HG03432 (cell line): ENCODE data around the gene KIF26B.
"Not testable (repeated sequence)": the region's sequence is repeated elsewhere in the genome, so short reads cannot be mapped to it uniquely, and the experiment has no call there.

Source experiments
- ATAC-seq: cut with Tn5 transposase; IDR thresholded peaks from one replicate; pipeline ENCODE4 v1.9.1; 2021; ENCODE audit warnings: mild to moderate bottlenecking, moderate library complexity; ENCODE audit not compliant: unreplicated experiment

Gene KIF26B

DNA sequence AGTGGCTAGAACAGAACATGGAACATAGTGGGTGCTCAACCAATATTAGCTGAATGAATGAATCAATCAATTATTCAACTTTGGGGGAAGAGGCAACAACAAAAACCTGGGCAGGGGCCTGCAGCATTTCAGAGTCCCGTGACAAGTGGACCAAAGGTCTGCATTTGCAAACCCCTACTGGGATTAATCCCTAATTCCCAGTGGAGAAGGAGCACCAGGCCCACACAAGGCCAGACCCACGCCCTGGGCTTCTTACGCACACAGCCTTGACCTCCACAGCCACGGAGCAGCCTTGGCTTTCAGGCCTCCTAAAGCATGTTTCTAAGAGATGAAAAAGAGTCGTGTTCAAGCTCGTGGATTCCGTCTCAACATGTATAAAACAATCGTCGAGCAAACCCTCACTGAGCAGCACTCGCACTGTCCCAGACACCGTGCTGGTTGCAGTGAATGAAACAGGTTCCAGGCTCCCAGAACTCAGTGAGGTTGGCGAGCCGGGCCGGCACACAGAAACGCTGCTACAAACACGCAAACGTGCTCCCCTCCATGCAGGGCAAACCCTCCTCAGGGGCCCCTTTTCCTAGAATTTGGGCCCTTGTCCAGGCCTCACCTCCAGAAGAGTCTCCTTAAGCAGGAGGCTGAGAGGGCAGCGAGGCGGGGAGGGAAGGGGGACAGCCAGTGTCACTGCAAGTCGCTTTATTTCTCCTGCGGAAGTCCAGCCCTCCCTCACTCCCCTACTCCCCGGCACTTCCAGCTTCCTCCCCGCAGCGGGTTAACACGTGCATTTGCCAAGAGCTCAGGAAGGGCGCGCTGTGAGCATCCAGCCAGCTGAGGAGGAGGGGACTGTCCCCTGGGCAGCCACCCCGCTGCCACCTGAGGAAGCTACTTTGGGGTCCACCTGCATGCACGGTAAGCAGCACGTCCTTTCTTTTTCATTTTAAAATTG lies 556.4 kb downstream of the KIF26B start:
- no peak for ATAC-seq

GRCh38 chr1:245714027-245714426 lies 559.2 kb downstream of the KIF26B start:
- not testable (repeated sequence) for ATAC-seq

DNA sequence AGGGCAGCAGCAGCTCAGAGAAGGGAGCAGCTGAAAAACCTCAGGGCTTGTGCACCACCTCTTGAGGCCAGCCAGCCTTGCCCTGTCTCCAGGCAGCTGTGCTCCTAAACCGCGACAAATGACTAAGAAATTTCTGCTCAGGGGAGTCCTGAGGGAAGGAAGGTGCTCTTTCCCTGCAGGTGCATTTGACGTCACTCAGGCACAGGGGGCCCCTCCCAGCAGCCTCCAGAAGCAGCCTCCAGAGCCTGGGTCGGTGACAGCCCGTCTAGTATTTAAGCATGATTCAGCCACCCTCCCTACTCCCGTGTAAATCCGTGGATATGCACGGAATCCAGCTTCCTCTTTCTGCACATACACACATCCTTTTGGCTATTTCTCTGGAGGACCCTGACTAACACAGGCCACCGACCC lies 560.5 kb downstream of the KIF26B start:
- no peak for ATAC-seq

GRCh38 chr1:245715970-245716369 lies 561.2 kb downstream of the KIF26B start:
- ATAC-seq, result no peak

DNA sequence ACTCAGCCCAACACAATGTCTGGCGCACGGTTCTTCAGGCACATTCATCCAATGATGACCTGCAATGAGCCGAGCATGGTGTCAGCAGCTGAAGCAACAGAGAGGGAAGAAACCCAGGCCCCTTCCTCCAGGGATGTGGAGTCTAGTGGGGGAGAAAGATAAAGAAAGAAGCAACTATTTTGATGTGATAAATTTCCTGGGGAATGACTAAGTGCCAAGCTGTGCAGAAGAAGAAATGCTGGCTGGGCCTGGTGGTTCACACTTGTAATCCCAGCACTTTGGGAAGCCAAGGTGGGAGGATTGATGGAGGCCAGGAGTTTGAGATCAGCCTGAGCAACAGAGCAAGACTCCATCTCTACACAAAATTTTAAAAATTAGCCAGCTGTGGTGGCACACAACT lies 561.8 kb downstream of the KIF26B start:
- ATAC-seq, result no peak

GRCh38 chr1:245717611-245718010 lies 562.8 kb downstream of the KIF26B start:
- ATAC-seq, result no peak

DNA sequence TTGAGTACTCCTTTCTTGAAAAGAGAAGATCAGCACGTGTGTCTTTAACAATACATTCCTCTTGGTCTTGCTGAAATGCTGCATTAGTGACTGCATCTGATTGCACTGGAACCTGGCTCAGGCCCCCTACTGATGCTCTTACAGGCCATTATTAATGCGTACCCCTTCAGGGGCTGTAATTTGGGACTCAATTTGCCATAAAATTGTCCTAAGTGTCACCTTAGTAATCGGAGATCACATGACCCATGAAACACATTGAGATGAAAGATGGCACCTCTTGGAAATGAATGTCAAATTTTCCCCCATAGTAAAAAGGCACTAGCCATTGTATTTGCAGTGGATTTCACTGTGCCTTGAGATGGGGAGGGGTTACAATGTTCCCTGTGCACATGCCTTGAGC lies 563.3 kb downstream of the KIF26B start:
- ATAC-seq, result no peak

GRCh38 chr1:245718951-245719350 lies 564.2 kb downstream of the KIF26B start:
- no peak for ATAC-seq

DNA sequence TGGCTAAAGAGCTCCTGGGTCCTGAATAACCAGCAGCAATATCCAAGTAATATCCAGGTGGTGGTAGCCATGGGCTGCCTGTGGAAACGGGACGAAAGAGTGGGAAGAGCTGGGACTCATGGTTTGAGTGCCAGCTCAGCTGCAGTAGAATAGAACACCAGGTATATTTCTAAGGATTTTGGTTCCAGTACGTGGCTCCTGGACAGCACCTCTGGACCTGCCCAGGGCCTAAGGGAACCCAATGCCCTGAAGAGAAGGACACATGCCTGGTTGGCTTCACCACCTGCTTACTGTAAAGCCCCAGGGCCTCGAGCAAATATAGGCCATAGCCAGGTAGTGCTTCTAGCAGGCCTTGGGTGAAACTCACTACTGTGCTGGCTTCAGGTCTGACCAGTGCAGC lies 566.7 kb downstream of the KIF26B start:
- no peak for ATAC-seq

DNA sequence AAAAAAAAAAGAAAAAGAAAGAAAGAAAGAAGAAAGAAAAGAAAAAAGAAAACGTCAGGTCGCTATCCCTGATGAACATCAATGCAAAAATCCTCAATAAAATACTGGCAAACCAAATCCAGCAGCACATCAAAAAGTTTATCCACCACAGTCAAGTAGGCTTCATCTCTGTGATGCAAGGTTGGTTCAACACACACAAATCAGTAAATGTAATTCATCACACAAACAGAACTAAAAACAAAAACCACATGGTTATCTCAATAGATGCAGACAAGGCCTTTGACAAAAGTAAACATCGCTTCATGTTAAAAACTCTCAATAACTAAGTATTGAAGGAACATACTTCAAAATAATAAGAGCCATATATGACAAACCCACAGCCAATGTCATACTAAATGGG lies 573.2 kb downstream of the KIF26B start:
- not testable (repeated sequence) for ATAC-seq

DNA sequence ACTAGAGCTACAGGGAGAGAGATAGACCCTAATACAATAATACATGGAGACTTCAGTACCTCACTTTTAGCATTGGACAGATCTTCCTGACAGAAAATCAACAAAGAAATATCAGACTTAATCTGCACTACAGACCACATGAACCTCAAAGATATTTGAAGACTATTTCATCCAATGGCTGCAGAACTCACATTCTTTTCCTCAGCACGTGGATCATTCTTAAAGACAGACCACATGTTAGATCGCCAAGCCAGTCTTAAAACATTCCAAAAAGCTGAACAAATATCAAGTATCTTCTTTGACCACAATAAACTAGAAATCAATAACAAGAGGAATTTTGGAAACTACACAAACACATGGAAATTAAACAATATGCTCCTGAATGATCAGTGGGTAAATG lies 576.0 kb downstream of the KIF26B start:
- ATAC-seq, result no peak

DNA sequence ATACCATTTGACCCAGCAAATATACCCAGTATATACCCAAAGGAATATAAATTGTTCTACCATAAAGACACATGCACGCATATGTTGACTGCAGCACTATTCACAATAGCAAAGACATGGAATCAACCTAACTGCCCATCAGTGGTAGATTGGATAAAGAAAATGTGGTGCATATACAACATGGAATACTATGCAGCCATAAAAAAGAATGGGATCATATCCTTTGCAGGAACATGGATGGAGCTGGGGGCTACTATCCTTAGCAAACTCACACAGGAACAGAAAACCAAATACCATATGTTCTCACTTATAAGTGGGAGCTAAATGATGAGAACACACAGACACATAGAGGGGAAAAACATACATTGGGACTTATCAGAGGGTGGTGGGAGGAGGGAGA lies 585.6 kb downstream of the KIF26B start:
- not testable (repeated sequence) for ATAC-seq

GRCh38 chr1:245742896-245743295 lies 588.1 kb downstream of the KIF26B start:
- ATAC-seq, result no peak

DNA sequence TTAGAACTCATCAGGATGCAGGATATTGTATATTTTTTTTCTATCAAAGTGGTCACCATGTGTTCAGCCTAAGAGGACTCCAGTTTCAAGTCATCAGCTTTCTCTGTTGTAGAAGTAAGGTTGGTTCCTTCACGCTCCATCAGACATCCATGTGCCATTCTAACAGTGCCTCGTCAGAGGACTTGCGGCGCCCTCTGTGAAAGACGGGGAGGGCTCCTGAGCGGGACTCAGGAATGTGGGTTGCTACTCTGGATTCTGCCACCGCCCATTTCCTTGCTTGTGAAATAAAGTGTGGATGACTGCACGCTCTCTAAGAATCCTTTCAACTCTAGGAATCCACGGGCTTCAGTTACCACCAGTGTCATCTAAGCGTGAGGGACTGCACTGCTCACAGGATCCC lies 593.5 kb downstream of the KIF26B start:
- no peak for ATAC-seq

GRCh38 chr1:245748646-245749045 lies 593.9 kb downstream of the KIF26B start:
- no peak for ATAC-seq

DNA sequence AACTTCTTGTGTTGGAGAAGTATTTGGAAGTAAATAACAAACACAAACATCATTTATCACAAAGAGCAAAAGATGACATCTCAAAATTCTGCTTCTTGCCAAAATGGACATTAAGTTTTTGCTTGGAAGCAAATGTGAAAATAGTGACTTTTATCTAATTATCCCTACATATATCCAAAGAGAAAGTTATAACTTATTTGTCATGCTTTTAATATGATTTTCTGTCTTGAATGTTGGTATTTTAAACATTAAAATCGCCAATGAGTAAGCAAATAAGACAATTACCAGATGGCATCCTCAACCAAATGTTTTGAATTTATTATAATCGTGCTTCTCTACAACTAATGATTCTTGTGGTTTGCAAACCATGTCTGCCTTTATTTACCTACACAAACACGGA lies 594.3 kb downstream of the KIF26B start:
- no peak for ATAC-seq

GRCh38 chr1:245750261-245750660 lies 595.5 kb downstream of the KIF26B start:
- ATAC-seq, result no peak

DNA sequence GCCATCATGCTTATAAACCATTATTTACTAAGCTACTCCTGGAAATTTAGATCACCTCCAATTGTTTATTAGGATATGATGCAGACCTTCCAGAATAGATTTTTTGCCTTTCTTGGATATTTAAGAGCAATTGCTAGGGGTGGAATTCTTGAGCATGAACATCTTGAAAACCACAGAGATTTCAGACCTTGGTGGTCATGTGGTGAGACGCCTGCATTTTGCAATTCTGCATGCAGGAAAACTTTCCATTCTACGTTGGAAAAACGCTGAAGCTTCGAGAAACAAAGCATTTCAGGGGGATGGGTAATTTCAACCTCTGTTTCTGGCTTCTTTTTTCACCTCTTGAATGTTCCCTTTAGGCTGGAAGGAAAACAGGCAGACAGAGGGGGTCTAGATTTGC lies 596.3 kb downstream of the KIF26B start:
- no peak for ATAC-seq

- ATAC-seq, result no peak
Measured at GRCh38 chr1:245751726-245752470, 597.1 kb downstream of the KIF26B start.

GRCh38 chr1:245752561-245752960 lies 597.8 kb downstream of the KIF26B start:
- ATAC-seq, result no peak

GRCh38 chr1:245753807-245754206 lies 599.0 kb downstream of the KIF26B start:
- no peak for ATAC-seq

GRCh38 chr1:245754463-245754961 lies 599.7 kb downstream of the KIF26B start:
- ATAC-seq, result no peak
